Caco-2 (cell line): Measurements from ENCODE around the gene RALGDS. TPM values are rescaled to one million over a fixed set of nuclear protein-coding genes. Genes with fewer than 3 reads are reported as not detected.

Experiments
- BruUV-seq: library from RNA; stranded (reverse); fragments of 400-500 nt; replicated peaks from 2 replicates; lab custom pipeline; 2021; lab: Mats Ljungman, UMichigan
- CTCF ChIA-PET: fragments of 300-600 bp; sonication (Branson Sonifier 250); formaldehyde crosslinking; loops from one replicate; lab custom pipeline; 2022; ENCODE audit warnings: antibody characterized with exemption; lab: Charles Lee
- POLR2A ChIA-PET: fragments of 300-600 bp; sonication (Branson Sonifier 250); formaldehyde crosslinking; loops from one replicate; lab custom pipeline; 2022; ENCODE audit warnings: antibody characterized with exemption; lab: Charles Lee
- DNase-seq, 2 experiments: peaks; one replicate each; pipeline versions ENCODE4 v3.0.0 to v3.0.0-alpha.2; 2020 to 2022
- H3K27me3 ChIP-seq: replicated peaks from 2 replicates; pipeline ENCODE4 v1.6.0; 2011; ENCODE audit warnings: low read length; ENCODE audit not compliant: control insufficient read depth, insufficient read depth
- H3K36me3 ChIP-seq: 2 replicates; pipeline ENCODE4 v1.5.1; 2011; ENCODE audit warnings: low read length; ENCODE audit not compliant: control insufficient read depth, insufficient read depth
- H3K4me1 ChIP-seq: fragments of 250-450 bp; sonication (Bioruptor Pico); 2 replicates; pipeline ENCODE4 v1.5.1; 2020; ENCODE audit warnings: mild to moderate bottlenecking
- H3K4me3 ChIP-seq: 2 replicates; pipeline ENCODE4 v1.5.1; 2011; ENCODE audit warnings: low read depth, mild to moderate bottlenecking, control low read depth, low read length
- H3K9me3 ChIP-seq: fragments of 250-450 bp; sonication (Bioruptor Pico); 2 replicates; pipeline ENCODE4 v1.5.1; 2020; ENCODE audit warnings: mild to moderate bottlenecking, moderate library complexity
- H3K27ac Mint-ChIP-seq: one replicate; pipeline ENCODE4 v1.8.0; 2022; ENCODE audit warnings: mixed read lengths; ENCODE audit not compliant: unreplicated experiment
- H3K27me3 Mint-ChIP-seq: one replicate; pipeline ENCODE4 v1.8.0; 2022; ENCODE audit warnings: mixed read lengths; ENCODE audit not compliant: insufficient read depth, unreplicated experiment
- H3K36me3 Mint-ChIP-seq: one replicate; pipeline ENCODE4 v1.8.0; 2022; ENCODE audit warnings: mild to moderate bottlenecking, mixed read lengths; ENCODE audit not compliant: insufficient read depth, unreplicated experiment
- H3K4me1 Mint-ChIP-seq: one replicate; pipeline ENCODE4 v1.8.0; 2022; ENCODE audit warnings: low read depth, mixed read lengths; ENCODE audit not compliant: unreplicated experiment
- H3K4me3 Mint-ChIP-seq: one replicate; pipeline ENCODE4 v1.8.0; 2022; ENCODE audit warnings: mild to moderate bottlenecking, moderate library complexity, mixed read lengths; ENCODE audit not compliant: unreplicated experiment
- H3K9me3 Mint-ChIP-seq: one replicate; pipeline ENCODE4 v1.8.0; 2022; ENCODE audit warnings: mixed read lengths; ENCODE audit not compliant: unreplicated experiment
- CTCF ChIP-seq, 2 experiments: fragments of 200-600 bp in 1 of 2; IDR thresholded peaks; 1 replicate in 1 of 2; 2 replicates in 1 of 2; pipeline versions ENCODE4 v1.5.1 to v1.8.0; 2011 to 2022; ENCODE audit warnings: antibody characterized with exemption in 1 of 2, control low read depth in 1 of 2, inconsistent platforms in 1 of 2, low read depth in 1 of 2, low read length in 1 of 2, mild to moderate bottlenecking in 1 of 2, moderate library complexity in 1 of 2; ENCODE audit not compliant: insufficient read depth in 1 of 2, severe bottlenecking in 1 of 2, unreplicated experiment in 1 of 2
- intact Hi-C: fragments of 100-400 bp; cut with micrococcal nuclease; formaldehyde crosslinking; loops from one replicate; pipeline ENCODE4 v1.10.0; 2022; ENCODE audit not compliant: unreplicated experiment
- total RNA-seq: library from RNA; stranded (reverse); gene quantifications from 2 replicates; pipeline ENCODE4 v1.2.3, GENCODE V29; 2022

Gene RALGDS
- total RNA-seq, 1 experiment from 2014 or later: 18.7 TPM

DNA sequence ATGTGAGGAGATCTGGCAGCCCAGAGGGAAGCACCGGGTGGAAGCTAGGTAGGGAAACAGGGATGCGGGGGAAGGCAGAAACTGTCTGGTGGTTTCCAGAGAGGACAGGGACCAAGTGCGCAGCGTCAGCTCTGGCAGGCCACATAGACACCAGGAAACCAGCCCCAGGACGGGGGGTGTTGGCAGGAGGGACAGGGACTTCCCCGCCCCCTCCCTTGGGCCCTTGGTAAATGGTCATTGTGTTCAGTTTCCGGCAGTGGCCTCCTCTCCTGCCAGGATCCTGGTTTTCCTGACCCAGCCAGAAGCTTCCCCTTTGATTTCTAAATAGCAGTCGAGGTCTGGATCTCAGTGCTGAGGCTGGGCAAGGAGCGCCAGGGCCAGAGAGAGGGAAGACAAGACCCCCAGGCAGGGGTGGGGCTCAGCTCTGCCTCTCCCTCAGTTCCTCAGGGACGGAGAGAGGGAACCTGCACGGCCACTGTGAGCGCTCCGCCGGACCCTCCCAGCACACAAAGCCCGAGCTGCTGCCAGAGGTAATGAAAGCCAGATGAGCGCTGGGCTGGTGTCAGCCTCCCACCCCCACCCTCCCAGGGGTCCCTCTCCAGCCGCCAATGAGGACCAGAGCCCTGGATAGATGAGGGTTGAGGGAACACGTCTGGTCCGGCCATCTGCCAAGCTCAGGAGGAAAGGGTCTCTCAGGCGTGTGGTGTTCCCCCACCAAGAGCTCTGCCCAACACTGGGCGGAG, 1.8 kb downstream of the RALGDS start:
- H3K36me3 ChIP-seq: no peaks in the 10 kb centered on the region
- Mint-ChIP-seq H3K27ac (no peak overlapping the region), H3K27me3 (no peaks in the 10 kb centered on the region), H3K9me3 (no peaks in the 10 kb centered on the region), H3K36me3 (peaks cover 31% of the 10 kb centered on the region), H3K4me1 (peaks cover 23% of the 10 kb centered on the region), H3K4me3 (no peak overlapping the region)
- no TSS peak for BruUV-seq
- CTCF ChIA-PET: interaction anchor here (0.5 to 1.7 kb wide), 3 partner anchors 25 to 590 kb away, joined by 3 to 9 read pairs (median 7); no protein-coding TSS in a partner anchor
- H3K4me3 ChIP-seq: no peak overlapping the region
- intact Hi-C loops: no loop called here
- no peaks in the 10 kb centered on the region for H3K9me3 ChIP-seq
- POLR2A ChIA-PET: interaction anchor here (0.5 to 0.6 kb wide), 2 partner anchors 69 to 363 kb away, joined by 3 to 7 read pairs; no protein-coding TSS in a partner anchor
- H3K27me3 ChIP-seq: no peaks in the 10 kb centered on the region
- H3K4me1 ChIP-seq: peaks cover 28% of the 10 kb centered on the region
- no peak for DNase-seq
- no peak for TF ChIP-seq CTCF (IDR thresholded peaks at IDR 0.05; ENCODE audit: insufficient read depth in 1 of 2, low read depth in 1 of 2, low read length in 1 of 2, severe bottlenecking in 1 of 2, unreplicated experiment in 1 of 2)

DNA sequence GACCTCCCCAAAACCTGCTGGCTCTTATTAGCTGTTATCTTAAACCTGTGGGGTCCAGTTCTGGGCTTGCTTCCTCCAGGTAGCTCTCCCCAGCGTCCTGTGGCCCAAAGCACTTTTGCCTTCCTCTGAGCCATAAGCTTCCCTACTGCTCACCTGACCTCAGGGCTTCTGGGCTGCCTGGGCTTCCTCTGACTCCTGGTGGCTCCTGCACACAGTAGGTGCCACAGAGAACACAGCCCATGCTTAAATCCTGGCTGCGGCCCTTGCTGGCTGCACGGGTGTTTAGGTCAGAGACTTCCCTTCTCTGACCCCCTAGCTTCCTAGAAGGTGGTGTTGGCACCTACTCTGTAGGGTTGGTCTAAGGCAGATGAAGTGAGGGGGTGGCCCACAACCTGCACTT, 2.5 kb downstream of the RALGDS start:
- intact Hi-C loops: no loop called here
- no peak overlapping the region for H3K4me3 Mint-ChIP-seq
- Histone ChIP-seq H3K36me3 (no peaks in the 10 kb centered on the region), H3K9me3 (no peaks in the 10 kb centered on the region), H3K4me3 (no peak overlapping the region), H3K4me1 (peaks cover 28% of the 10 kb centered on the region), H3K27me3 (no peaks in the 10 kb centered on the region)
- no TSS peak for BruUV-seq
- no peak for DNase-seq
- no peak for TF ChIP-seq CTCF (IDR thresholded peaks at IDR 0.05; ENCODE audit: insufficient read depth in 1 of 2, low read depth in 1 of 2, low read length in 1 of 2, severe bottlenecking in 1 of 2, unreplicated experiment in 1 of 2)
- H3K27ac Mint-ChIP-seq: no peak overlapping the region
- H3K9me3 Mint-ChIP-seq: no peaks in the 10 kb centered on the region
- ChIA-PET CTCF (interaction anchor here (0.5 to 1.7 kb wide), 3 partner anchors 26 to 589 kb away, joined by 3 to 9 read pairs (median 7); no protein-coding TSS in a partner anchor), POLR2A (interaction anchor here (0.5 to 0.6 kb wide), 2 partner anchors 69 to 363 kb away, joined by 3 to 7 read pairs; no protein-coding TSS in a partner anchor)
- H3K4me1 Mint-ChIP-seq: peaks cover 16% of the 10 kb centered on the region
- H3K27me3 Mint-ChIP-seq: no peaks in the 10 kb centered on the region
- H3K36me3 Mint-ChIP-seq: peaks cover 31% of the 10 kb centered on the region

DNA sequence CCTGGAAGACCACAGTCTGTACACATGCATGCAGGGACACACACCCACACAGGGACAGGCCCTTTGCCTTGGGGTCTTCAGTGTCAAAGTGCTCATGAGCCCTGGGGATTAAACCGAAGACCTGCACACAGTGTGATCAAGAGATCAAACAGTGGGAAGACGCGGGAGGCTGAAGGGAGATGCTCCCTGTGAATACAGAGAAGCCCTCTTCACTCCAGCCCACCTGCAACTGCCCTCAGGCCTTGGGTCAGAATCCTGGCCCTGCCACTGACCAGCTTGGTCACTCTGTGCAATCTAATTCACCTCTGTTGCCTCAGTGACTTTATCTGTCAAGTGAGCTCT, 2.9 kb downstream of the RALGDS start:
- DNase-seq: no peak
- no peaks in the 10 kb centered on the region for H3K9me3 Mint-ChIP-seq
- H3K4me3 Mint-ChIP-seq: no peak overlapping the region
- TF ChIP-seq CTCF (IDR thresholded peaks at IDR 0.05; ENCODE audit: insufficient read depth in 1 of 2, low read depth in 1 of 2, low read length in 1 of 2, severe bottlenecking in 1 of 2, unreplicated experiment in 1 of 2): no peak
- intact Hi-C loops: no loop called here
- H3K27me3 Mint-ChIP-seq: no peaks in the 10 kb centered on the region
- H3K27me3 ChIP-seq: no peaks in the 10 kb centered on the region
- H3K36me3 ChIP-seq: no peaks in the 10 kb centered on the region
- CTCF ChIA-PET: interaction anchor here (1.7 kb wide), 1 partner anchor 26 kb away, joined by 7 read pairs; no protein-coding TSS in a partner anchor
- peaks cover 11% of the 10 kb centered on the region for H3K4me1 Mint-ChIP-seq
- H3K4me1 ChIP-seq: peaks cover 26% of the 10 kb centered on the region
- POLR2A ChIA-PET: no interaction called here
- H3K36me3 Mint-ChIP-seq: peaks cover 31% of the 10 kb centered on the region
- H3K27ac Mint-ChIP-seq: no peak overlapping the region
- no peak overlapping the region for H3K4me3 ChIP-seq
- no peaks in the 10 kb centered on the region for H3K9me3 ChIP-seq
- no TSS peak for BruUV-seq
